Tibial artery (tissue), 4 donors: ENCODE measurements around the gene B4GALNT4.
"Not testable (repeated sequence)": the region's sequence is repeated elsewhere in the genome, so short reads cannot be mapped to it uniquely, and the experiment has no call there.

Experiments
- DNase-seq, 2 donors: peaks; one replicate each; pipeline ENCODE4 v3.0.0-alpha.2; 2019
- H3K27ac ChIP-seq, 2 donors: fragments of 200-600 bp; sonication (generic) in 1 of 2; 1 replicate in 1 of 2; 2 replicates in 1 of 2; pipeline ENCODE4 v1.5.1; 2018 to 2019; ENCODE audit warnings: mild to moderate bottlenecking in 1 of 2
- H3K27me3 ChIP-seq, 2 donors: fragments of 200-600 bp; sonication (generic) in 1 of 2; one replicate each; pipeline versions ENCODE4 v1.5.1 to v1.6.0; 2016 to 2019
- H3K36me3 ChIP-seq, 3 donors: fragments of 200-600 bp; sonication (generic) in 2 of 3; one replicate each; pipeline ENCODE4 v1.5.1; 2016 to 2019; ENCODE audit warnings: mild to moderate bottlenecking in 2 of 3
- H3K4me1 ChIP-seq, 4 donors: fragments of 200-600 bp; sonication (generic) in 2 of 4; 1 replicate in 3 of 4; 2 replicates in 1 of 4; pipeline ENCODE4 v1.5.1; 2016 to 2019
- H3K4me3 ChIP-seq, 2 donors: fragments of 200-600 bp; sonication (generic) in 1 of 2; 1 replicate in 1 of 2; 2 replicates in 1 of 2; pipeline ENCODE4 v1.5.1; 2018 to 2019; ENCODE audit warnings: mild to moderate bottlenecking in 2 of 2
- H3K9me3 ChIP-seq, 3 donors: fragments of 200-600 bp; sonication (generic) in 1 of 3; one replicate each; pipeline ENCODE4 v1.5.1; 2016 to 2019
- CTCF ChIP-seq, 2 experiments: fragments of 200-600 bp in 1 of 2; fragments of 450-650 bp in 1 of 2; IDR thresholded peaks; one replicate each; pipeline ENCODE4 v1.5.1; 2017 to 2019; ENCODE audit warnings: antibody characterized with exemption in 2 of 2, mild to moderate bottlenecking in 1 of 2, moderate library complexity in 1 of 2
- intact Hi-C: fragments of 100-400 bp; cut with DNase I; formaldehyde crosslinking; loops from one replicate; pipeline ENCODE4 v1.15.0; 2023; ENCODE audit warnings: low total_unique reads

Gene B4GALNT4

GRCh38 chr11:330694-331357, 38.5 kb upstream of the B4GALNT4 start:
- Histone ChIP-seq H3K36me3 (no peaks in the 10 kb centered on the region), H3K27me3 (no peaks in the 10 kb centered on the region), H3K27ac (no peak overlapping the region), H3K4me1 (peaks cover 8 to 22% (median 17%) of the 10 kb centered on the region in 4 donors), H3K9me3 (no peaks in the 10 kb centered on the region), H3K4me3 (no peak overlapping the region)
- TF ChIP-seq CTCF (IDR thresholded peaks at IDR 0.05) = no peak
- peak in 1 of 2 donors; percentile 64 for DNase-seq
- intact Hi-C loops = no loop called here

GRCh38 chr11:331358-332060, 37.8 kb upstream of the B4GALNT4 start:
- Histone ChIP-seq H3K4me3 (no peak overlapping the region), H3K27me3 (no peaks in the 10 kb centered on the region), H3K9me3 (no peaks in the 10 kb centered on the region), H3K27ac (no peak overlapping the region), H3K4me1 (peaks cover 8 to 15% (median 12%) of the 10 kb centered on the region in 4 donors), H3K36me3 (no peaks in the 10 kb centered on the region)
- peak in 1 of 2 donors; percentile 49 for DNase-seq
- intact Hi-C loops = no loop called here
- TF ChIP-seq CTCF (IDR thresholded peaks at IDR 0.05) = no peak

GRCh38 chr11:332651-333480, 36.4 kb upstream of the B4GALNT4 start:
- Histone ChIP-seq H3K4me1 (peaks cover 0 to 8% (median 2%) of the 10 kb centered on the region in 4 donors), H3K27ac (no peak overlapping the region), H3K27me3 (no peaks in the 10 kb centered on the region), H3K36me3 (no peaks in the 10 kb centered on the region), H3K4me3 (no peak overlapping the region), H3K9me3 (no peaks in the 10 kb centered on the region)
- intact Hi-C loops = no loop called here
- TF ChIP-seq CTCF (IDR thresholded peaks at IDR 0.05) = no peak
- peak in 1 of 2 donors; percentile 56 for DNase-seq

- H3K4me3 ChIP-seq, H3K4me1 ChIP-seq, H3K36me3 ChIP-seq, H3K27me3 ChIP-seq, H3K27ac ChIP-seq, H3K9me3 ChIP-seq, intact Hi-C loops: not testable (repeated sequence)
- peak in 1 of 2 donors; percentile 37 for DNase-seq
These were observed 35.6 kb upstream of the B4GALNT4 start for GRCh38 chr11:333616-334263.

GRCh38 chr11:334264-334994, 34.9 kb upstream of the B4GALNT4 start:
- no peak for TF ChIP-seq CTCF (IDR thresholded peaks at IDR 0.05)
- Histone ChIP-seq H3K36me3 (no peaks in the 10 kb centered on the region), H3K27me3 (no peaks in the 10 kb centered on the region), H3K4me1 (peaks cover 0 to 8% (median 0%) of the 10 kb centered on the region in 4 donors), H3K9me3 (no peaks in the 10 kb centered on the region), H3K27ac (no peak overlapping the region), H3K4me3 (no peak overlapping the region)
- intact Hi-C loops = no loop called here
- DNase-seq = peak in 1 of 2 donors; percentile 42
